Stimulated activated CD4-positive, alpha-beta T cell treated with anti-CD3 and anti-CD28 coated beads, Interleukin-15, amount 100 ng/mL, for 24 hours (primary cell): ENCODE results near the gene FOXK1.

Experiments used
- DNase-seq: peaks from one replicate; pipeline ENCODE4 v3.0.0-alpha.2; 2020

Gene FOXK1

DNA sequence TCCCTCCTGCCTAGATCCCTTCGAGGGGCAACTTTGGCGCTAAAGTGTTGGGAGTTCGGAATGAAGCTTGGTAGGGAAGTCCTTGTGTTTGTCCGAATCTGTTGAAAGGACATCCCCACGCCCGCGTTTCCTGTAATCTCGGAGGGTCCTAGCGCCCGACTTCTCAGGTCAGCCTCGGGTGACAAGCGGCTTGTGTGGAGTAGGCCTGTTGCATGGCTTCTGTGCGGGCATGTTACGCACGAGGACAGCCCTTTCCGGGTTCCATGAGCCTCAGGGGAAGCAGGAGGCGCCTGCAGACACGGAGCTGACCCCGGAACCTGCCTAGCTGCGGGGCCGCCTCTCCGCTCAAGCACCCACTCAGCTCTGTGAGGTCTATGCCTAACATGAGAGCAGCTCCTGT lies 64.9 kb downstream of the FOXK1 start:
- no peak for DNase-seq

DNA sequence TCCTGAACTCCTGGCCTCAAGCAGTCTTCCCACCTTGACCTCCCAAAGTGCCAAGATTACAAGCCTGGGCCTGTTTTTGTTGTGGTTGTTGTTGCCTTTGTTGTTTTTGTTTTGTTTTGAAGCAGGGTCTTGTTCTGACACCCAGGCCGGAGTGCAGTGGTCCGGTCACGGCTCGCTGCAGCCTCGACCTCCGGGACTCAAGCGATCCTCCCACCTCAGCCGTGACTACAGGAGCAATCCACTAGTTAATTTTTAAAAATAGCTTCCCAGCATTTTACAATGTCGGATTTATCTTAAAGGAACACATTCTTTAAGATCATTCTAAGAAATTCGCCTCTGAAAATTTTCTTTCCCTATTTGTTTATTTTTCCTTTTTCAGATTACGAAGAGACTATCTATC lies 65.7 kb downstream of the FOXK1 start:
- no peak for DNase-seq

DNA sequence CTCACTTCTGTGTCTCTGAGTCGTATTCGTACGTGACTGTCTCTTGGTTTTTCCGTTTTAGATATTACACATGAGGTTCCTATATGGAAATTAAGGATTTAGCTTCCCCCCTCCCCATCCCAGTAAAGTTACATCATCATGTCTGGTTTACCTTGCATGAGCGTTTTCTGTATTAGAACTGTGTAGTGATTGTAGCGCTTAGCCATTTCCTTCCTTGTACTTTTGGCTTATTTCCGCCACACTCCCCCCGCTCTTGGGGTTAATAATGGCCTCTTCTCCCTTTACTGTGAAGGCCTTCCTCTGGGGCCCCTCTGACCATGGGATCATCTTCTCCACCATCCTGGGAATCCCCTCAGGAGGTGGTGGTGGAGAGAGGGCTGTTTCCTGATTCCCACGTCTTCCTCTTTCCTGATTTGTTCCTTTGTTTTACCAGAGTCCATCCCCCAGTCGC lies 66.2 kb downstream of the FOXK1 start:
- no peak for DNase-seq

DNA sequence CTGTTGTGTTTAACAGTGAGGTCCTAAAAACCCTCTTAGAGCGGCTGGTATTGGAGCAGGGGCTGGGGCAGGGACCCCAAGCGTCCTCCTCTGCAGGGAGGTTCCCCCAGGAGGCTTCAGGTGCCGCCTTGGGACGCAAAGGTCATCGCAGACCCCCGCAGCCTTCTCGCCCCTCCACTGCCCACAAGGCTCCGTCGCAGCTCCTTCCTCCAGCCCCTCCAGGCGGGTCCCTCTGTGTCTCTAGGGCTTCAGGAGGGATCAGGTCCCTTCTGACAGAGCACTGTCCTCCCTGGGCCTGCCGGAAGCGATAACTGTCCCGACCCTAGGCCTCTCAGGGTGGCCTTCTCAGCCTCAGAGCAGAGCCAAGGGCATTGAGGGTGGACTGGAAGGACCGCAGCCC lies 67.3 kb downstream of the FOXK1 start:
- DNase-seq: no peak

DNA sequence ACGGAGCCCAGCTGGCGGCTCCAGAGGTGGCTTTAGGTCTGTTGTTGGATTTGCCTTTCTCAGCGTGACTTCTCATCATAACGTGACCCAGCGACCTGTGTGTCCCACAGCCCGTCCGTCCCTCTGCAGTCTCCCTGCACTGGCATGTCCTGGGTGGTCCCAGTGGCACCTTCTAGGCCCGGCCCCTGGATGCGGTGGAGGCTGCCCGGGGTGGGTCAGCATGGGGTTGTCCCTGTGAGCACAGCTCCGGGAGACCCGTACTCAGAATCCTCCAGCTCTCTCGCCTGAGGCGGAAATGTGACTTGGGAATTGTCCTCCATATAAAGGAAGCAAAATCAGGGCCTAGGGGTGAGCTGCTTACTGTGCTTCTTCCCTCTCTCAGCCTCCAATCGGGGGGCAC lies 67.7 kb downstream of the FOXK1 start:
- DNase-seq: no peak

DNA sequence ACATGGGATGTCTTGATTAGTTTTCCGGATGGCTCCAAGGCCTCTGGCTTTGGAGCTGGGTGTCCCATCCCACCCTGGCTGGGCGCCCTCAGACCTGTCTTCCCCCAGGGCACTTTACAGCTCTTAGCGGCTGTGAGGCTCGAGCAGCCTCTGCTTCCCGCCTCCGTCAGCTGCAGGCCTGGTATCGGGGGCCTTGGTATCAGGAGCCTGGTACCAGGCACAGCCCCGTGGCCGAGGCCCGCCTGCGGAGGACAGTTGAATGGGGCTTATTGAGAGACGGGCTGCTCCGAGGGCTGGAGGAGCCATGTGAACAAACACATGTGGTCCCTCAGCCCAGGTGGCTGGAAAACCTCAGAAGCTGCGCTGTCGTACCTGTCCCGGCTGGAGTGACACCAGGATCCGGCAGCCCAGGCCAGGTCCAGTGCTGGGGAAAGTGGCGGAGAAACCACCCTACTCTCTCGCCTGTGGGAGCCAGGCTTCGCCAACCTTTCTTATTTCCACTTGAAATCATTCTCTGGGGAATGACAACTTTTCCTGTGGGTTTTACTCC lies 69.4 kb downstream of the FOXK1 start:
- DNase-seq: no peak

DNA sequence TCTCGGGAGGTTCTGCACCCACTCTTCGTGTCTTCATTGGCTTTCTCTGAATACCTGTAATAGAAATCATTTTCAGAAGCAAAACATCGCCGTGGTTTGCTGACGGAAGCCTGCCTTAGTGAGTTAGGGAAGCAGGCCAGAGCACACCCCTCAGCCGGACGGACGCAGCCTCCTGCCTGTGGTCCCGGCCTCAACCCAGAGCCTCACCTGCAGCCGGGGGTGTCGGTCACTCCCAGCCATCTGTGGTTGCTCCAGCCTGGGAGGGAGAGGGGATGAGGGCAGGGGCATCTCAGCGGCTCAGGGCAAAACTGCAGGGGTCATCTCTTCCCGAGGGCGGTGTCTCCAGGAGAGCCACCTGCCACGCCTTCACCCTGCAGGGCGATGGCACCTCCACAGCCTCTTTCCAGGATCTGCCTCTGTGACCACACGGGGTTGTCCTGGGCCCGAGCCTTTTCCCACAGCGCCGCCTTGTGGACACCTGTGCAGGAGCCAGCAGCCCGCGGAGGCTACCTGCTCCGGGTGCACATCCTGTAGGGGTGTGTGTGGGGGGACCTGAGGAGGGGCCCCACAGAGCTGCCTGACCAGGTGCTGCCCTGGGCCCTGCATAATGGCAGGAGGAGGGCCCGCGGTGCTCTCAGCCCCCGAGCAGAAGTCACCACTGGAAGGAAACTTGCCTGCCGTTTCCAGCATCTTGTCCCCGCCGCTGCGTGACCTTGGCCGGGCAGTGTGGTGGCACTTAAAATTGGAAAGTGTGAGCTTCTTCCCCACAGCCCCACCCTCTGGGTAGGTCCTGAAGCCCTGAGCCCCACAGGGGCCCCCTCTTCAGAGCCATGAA lies 71.7 kb downstream of the FOXK1 start:
- DNase-seq: peak; percentile 88

DNA sequence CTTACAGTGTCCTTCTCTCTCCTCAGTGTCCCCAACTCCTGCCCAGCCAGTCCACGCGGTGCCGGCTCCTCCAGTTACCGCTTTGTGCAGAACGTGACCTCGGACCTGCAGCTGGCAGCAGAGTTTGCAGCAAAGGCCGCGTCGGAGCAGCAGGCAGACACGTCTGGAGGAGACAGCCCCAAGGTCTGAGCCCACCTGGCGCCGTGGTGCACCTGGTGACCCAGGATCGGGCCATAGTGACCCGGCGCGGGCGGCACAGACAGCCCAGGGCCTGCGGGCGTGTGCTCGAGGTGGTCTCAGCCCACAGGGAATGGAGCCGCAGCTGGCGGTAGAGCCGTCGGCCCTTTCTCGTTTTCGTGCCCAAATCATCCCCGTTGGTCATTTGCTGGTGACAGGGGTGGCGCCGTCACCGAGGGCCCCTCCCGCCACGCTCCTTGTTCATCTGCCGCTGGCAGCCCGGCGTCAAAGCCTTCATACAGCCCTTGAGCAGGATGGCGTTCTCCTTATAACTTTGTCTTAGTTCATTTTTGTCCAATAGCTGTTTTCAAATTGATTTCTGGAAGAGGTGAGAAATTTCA lies 72.4 kb downstream of the FOXK1 start:
- no peak for DNase-seq

DNA sequence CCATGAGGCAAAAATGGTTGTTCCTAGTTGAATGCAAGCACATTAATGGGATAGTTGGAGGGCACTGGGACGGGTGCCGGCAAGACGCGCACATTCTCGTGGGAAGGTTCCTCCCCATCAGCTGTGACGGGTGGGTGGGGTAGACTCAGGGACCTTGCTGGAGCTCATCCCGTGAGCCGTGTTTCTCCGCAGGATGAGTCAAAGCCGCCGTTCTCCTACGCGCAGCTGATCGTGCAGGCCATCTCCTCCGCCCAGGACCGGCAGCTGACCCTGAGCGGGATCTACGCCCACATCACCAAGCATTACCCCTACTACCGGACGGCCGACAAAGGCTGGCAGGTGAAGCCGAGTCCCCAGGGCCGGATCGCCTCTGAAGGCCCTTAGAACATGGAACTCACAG lies 73.0 kb downstream of the FOXK1 start:
- DNase-seq: no peak

DNA sequence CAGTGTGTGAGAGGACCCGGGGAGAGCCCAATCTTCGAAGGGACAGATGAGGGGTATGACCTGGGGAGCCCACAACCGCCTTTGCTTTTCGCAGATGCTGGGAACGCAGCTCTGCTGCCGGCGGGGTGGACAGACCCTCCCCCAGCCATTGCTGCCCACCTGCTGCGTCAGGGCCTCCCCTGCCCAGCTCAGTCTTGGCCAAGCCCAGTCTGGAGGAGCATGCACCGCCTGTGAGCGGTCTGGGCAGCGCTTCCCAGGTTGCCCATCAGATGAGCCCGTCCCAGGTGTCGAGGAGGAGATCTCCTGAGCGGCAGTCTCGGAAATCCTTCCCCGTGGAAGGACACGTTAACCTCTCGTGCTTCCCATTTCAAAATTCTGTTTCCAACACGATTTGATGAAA lies 76.0 kb downstream of the FOXK1 start:
- no peak for DNase-seq

DNA sequence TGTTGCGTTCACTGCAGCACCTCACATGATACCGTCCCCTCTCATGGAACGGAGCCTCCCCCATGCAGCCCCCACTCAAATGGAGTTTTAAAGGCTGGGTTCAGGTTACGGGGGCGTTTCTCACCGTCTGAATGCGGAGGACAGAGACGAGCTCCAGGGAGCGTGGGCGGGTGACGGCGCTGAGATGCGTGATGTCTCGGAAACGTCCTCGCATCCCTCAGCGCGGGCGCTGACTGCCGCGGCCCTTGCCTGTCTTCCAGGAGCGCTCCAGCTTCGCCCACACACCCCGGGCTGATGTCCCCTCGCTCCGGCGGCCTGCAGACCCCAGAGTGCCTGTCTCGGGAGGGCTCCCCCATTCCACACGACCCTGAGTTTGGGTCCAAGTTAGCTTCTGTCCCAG lies 76.7 kb downstream of the FOXK1 start:
- DNase-seq: no peak

DNA sequence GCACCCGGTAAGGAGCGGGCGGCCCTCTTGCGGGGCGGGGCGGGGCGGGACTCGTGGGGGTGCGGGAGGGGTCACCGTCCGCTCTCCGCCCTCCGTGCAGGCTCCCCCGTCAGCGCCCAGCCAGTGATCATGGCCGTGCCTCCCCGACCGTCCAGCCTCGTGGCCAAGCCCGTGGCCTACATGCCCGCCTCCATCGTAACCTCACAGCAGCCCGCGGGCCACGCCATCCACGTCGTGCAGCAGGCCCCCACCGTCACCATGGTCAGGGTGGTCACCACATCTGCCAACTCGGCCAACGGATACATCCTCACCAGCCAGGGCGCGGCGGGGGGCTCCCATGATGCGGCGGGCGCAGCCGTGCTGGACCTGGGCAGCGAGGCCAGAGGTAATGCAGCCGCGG lies 77.1 kb downstream of the FOXK1 start:
- no peak for DNase-seq

DNA sequence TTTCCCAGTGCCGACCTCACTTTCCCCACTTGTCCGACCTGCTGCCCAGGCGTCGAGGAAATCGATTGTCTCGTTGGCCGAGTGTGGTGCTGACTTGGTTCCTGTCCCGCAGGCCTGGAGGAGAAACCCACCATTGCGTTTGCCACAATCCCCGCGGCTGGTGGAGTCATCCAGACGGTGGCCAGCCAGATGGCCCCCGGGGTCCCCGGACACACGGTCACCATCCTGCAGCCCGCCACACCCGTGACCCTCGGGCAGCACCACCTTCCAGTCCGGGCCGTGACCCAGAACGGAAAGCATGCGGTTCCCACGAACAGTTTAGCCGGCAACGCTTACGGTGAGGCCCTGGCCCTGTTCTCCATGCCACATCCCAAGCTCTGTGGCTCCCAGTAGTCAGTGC lies 78.9 kb downstream of the FOXK1 start:
- no peak for DNase-seq

DNA sequence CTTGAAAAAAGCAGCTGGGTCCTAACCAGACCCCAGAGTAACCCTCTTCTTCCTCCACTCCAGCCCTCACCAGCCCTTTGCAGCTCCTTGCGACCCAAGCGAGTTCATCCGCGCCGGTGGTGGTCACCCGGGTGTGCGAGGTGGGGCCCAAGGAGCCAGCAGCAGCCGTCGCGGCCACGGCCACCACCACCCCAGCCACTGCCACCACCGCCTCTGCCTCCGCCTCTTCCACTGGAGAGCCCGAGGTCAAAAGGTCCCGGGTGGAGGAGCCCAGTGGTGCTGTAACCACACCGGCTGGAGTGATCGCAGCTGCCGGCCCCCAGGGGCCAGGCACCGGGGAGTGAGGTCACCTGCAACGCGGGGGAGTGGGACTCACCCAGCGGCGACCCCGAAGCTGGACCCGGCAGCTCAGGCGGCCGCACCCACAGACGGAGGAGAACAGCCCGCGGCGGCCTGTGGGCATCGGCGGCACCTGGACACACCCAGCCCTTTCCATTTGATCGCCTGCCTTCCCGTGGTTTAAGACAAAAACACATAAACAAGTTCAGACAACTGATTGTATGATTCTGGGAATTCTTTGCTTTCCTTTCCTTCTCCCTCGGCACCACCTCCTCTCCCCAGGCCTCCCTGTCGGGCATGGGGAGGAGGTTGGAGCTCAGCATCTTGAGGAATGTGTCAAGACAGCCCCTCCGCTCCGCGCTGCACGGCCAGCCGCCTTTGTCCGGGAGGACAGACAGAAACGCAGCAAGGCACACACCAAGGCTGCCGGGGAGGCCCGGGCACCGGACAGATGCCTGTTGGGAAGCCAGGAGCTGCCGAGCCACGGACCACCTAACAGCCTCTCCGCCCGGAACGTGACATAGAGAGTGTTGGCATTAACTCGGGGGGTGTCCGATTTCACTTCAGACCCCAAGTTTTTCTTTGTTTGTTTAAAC lies 80.3 kb downstream of the FOXK1 start:
- DNase-seq: no peak

DNA sequence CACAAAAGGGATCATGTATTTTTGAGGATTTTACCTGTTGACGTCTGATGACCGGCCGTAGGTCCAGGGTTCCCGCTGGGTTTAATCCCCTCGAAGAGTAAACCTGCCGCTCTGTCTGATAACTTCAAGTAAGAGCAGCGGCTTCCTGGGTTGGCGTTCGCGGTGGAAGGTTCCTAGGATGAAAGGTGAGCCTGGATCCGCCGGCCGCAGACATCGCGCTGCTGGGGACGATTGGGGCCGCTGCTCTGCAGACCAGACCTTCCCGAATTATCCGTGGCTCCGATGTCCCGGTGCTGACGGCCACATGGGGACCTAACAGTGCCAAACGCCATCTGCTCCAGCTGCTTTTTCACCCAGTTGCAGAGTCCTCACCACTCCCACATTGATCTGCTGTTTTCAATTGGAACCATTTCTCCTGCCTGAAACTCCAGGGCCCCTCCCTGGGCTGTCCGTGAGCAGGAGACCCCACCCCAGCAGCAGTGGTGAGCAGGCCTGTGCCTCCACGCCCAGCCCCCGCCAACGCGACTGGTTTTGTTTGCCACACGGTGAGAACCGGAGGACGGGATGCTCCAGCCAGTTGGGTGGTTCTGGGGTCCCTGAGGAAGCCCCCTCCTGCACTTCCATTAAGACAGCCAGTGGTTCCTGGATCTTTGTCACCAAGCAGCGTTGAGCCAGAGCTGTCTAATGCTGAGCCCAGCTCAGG lies 81.1 kb downstream of the FOXK1 start:
- no peak for DNase-seq

DNA sequence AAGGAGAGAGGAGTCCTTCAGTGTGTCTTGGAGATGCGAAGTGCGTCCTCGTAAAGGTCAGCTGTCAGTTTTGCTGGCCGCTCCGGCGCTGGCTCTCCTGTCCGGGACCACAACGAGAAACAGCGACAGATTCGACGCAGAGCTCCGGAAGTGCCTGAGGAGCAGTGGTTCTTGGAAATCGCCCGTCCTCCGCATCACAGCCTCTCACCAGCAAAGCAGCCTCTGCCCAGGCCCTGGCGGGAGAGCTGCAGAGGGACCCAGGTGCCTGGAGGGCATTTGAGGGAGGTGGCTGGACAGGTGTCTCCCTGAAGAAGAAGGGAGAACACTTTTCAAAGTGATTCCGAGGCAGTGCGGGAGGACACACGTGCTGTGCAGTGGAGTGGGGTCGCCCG lies 81.7 kb downstream of the FOXK1 start:
- no peak for DNase-seq

DNA sequence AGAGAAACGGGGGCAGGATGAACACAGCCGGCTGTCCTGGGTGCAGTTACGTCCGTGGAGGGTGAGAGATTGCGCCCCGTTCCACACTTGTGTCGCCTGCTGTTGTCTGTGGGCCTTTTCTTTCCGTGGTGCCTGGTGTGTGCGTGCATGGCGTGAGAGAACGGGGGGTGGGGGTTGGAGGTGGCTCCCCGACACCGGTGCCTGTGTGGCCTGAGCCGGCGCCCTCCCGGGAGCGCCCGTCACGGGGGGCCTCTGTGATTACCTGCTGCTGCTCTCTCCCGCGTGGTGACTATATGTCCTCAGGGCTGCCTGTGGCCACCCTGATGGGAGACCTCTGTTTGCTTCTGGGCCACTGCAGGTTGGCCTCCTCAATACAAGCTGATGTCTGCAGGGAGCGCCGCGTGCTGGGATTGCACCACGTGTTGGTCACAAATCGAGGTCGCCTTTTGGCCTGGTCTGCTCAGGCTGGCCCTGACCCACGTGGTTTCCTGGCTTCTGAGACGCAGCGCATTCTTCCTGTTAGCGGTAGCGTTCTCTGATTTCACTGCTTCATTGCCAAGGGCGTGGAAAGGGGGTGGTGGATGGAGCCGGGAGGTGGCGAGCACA lies 82.4 kb downstream of the FOXK1 start:
- no peak for DNase-seq

DNA sequence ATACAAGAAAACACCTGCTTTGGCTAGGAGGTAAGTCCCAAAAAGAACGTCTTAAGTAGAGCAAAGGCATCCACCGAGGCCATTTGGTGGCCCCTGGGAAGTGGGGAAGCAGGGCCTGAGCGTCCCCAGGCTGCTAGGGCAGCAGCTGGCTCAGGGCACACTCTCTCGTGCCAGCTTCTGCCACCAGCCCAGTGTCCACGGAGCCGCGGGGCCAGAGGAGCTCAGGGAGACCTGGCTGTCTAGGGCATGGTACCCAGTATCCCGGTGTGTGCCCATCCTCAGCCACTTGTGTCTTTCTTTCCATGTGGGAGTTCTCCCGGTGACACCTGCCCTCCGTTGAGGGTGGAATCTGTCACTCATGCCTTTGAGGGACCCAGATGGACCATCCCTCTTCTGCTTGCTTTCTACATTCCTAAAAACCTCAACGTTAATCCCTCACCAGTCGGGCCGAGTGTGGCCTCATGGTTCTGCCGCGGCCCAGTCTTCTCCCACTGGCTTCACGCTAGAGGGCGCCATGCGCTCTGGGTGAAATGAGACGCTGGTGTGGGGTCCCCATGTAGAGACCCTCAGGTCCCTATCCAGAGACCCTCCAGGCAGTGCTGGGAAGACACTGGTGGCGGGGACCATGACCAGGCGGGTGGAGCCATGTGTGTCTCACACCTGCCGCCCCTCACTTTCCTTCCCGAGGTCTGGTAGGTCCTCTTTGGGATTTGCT lies 83.8 kb downstream of the FOXK1 start:
- no peak for DNase-seq

DNA sequence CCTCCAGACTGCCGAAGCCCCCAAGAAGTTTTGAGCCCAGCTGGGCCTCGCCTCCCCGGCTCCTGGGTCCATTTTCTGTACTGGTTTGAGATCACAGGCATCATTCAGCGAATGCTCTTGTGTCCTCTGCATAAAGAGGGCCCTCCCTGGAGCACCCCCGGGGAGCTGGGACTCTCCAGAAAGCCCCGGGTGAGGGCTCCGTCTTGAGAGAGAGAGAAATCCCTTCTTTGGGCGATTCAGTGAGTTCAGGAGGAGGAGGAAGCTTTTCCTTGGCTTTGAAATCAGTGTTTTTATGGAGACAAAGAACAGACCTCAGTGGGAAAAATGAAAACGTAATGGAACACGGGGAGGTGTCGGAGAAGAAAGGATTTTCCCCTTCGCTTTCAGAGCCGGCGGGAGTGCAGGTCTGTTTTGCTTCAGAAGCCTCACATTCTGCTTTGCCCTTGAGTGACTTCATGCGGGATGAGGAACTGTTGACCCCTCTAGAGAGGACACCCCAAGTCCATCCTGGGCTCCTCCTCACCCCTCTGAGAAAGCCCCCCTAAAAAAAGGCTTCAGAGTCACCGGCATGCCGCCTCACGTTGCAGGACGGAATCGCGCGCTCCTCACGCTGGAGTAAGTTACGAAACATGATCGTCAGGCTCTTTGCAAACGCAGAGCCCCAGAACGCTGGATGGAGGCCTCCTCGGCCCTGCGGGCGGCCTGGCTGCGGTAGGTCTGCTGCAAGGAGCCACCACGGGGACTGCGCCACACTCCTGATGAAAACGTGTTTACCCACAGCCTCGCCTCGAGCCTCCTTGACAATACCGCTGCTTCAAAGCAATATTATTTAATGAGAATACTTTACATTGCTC lies 84.8 kb downstream of the FOXK1 start:
- DNase-seq: no peak
